Natural killer cell (primary cell): ENCODE results near the gene SYNDIG1. TPM values are rescaled to one million over a fixed set of nuclear protein-coding genes. Genes with fewer than 3 reads are reported as not detected.

Experiments
- ATAC-seq, 3 donors: fragments of 150-1000 bp in 2 of 3; fragments of 200-7000 bp in 1 of 3; cut with Tn5 transposase; 1 replicate in 1 of 3; 2 replicates in 2 of 3; pipeline ENCODE4 v1.10.0; 2021; ENCODE audit warnings: mild to moderate bottlenecking in 2 of 3, moderate library complexity in 2 of 3
- DNase-seq, 2 donors: peaks; one replicate each; pipeline versions ENCODE4 v3.0.0 to v3.0.0-alpha.2; 2013 to 2021; ENCODE audit warnings: mixed read lengths in 1 of 2
- H3K27ac ChIP-seq: one replicate; pipeline ENCODE4 v1.5.1; 2013; ENCODE audit warnings: mild to moderate bottlenecking, low read length
- H3K27me3 ChIP-seq: one replicate; pipeline ENCODE4 v1.6.1; 2013; ENCODE audit warnings: low read length; ENCODE audit not compliant: control insufficient read depth, insufficient read depth
- H3K36me3 ChIP-seq: one replicate; pipeline ENCODE4 v1.6.1; 2013; ENCODE audit warnings: low read length; ENCODE audit not compliant: control insufficient read depth, insufficient read depth
- H3K4me1 ChIP-seq: one replicate; pipeline ENCODE4 v1.6.1; 2013; ENCODE audit warnings: low read length; ENCODE audit not compliant: control insufficient read depth, insufficient read depth
- H3K4me3 ChIP-seq: one replicate; pipeline ENCODE4 v1.5.1; 2013; ENCODE audit warnings: low read length
- H3K9me3 ChIP-seq: one replicate; pipeline ENCODE4 v1.6.1; 2013; ENCODE audit warnings: low read length; ENCODE audit not compliant: control insufficient read depth, insufficient read depth
- H3K27ac Mint-ChIP-seq, 2 donors: one replicate each; pipeline ENCODE4 v1.8.0; 2022; ENCODE audit warnings: mild to moderate bottlenecking in 2 of 2, mixed read lengths in 2 of 2, moderate library complexity in 1 of 2
- H3K27me3 Mint-ChIP-seq, 2 donors: one replicate each; pipeline ENCODE4 v1.8.0; 2022; ENCODE audit warnings: low read depth in 2 of 2, mixed read lengths in 2 of 2
- H3K36me3 Mint-ChIP-seq: one replicate; pipeline ENCODE4 v1.8.0; 2022; ENCODE audit warnings: mixed read lengths
- H3K4me1 Mint-ChIP-seq, 2 donors: one replicate each; pipeline ENCODE4 v1.8.0; 2022; ENCODE audit warnings: mixed read lengths in 2 of 2
- H3K4me3 Mint-ChIP-seq: one replicate; pipeline ENCODE4 v1.8.0; 2022; ENCODE audit warnings: mild to moderate bottlenecking, moderate library complexity, mixed read lengths
- H3K9me3 Mint-ChIP-seq, 2 donors: one replicate each; pipeline ENCODE4 v1.8.0; 2022; ENCODE audit warnings: mixed read lengths in 2 of 2
- CTCF ChIP-seq: fragments of 200-600 bp; IDR thresholded peaks from one replicate; pipeline ENCODE4 v1.8.0; 2022; ENCODE audit warnings: antibody characterized with exemption
- WGBS: methylation state at CpG from one replicate; pipeline ENCODE4 v1.1.7; 2013; ENCODE audit warnings: missing lambda C conversion rate; ENCODE audit not compliant: insufficient coverage; 5-methylcytosine and 5-hydroxymethylcytosine counted together
- intact Hi-C: fragments of 100-400 bp; cut with micrococcal nuclease; formaldehyde crosslinking; loops from one replicate; pipeline ENCODE4 v1.14.2; 2022
- total RNA-seq, 4 donors: library from RNA; stranded (reverse); fragments of 120-200 nt in 1 of 4; gene quantifications; one replicate each; pipeline versions ENCODE4 v1.2.3 to v1.2.4, GENCODE V29; 2013 to 2022

Gene SYNDIG1
- total RNA-seq, 3 donors from 2014 or later (not counting 1 experiment from before 2014, with no cell fraction given): not detected

GRCh38 chr20:24651171-24651975 is 181.9 kb downstream of the SYNDIG1 start:
- TF ChIP-seq CTCF: no peak
- no peak overlapping the region for H3K4me3 ChIP-seq
- no peak for DNase-seq
- Mint-ChIP-seq H3K4me1 (no peaks in the 10 kb centered on the region), H3K9me3 (no peaks in the 10 kb centered on the region), H3K4me3 (no peak overlapping the region), H3K36me3 (no peaks in the 10 kb centered on the region), H3K27ac (no peak overlapping the region), H3K27me3 (peaks cover 0 to 14% of the 10 kb centered on the region in 2 donors)
- H3K4me1 ChIP-seq: no peaks in the 10 kb centered on the region
- no peaks in the 10 kb centered on the region for H3K27me3 ChIP-seq
- H3K27ac ChIP-seq: no peak overlapping the region
- no peak for ATAC-seq
- H3K36me3 ChIP-seq: no peaks in the 10 kb centered on the region
- intact Hi-C loops: no loop called here
- 55% methylated on average over 7 of the region's 7 CpGs for WGBS
- no peaks in the 10 kb centered on the region for H3K9me3 ChIP-seq

GRCh38 chr20:24651976-24652345 is 182.5 kb downstream of the SYNDIG1 start:
- Mint-ChIP-seq H3K36me3 (no peaks in the 10 kb centered on the region), H3K27ac (no peak overlapping the region), H3K9me3 (no peaks in the 10 kb centered on the region), H3K4me3 (no peak overlapping the region), H3K4me1 (no peaks in the 10 kb centered on the region), H3K27me3 (peaks cover 0 to 13% of the 10 kb centered on the region in 2 donors)
- no peak for DNase-seq
- no peak for ATAC-seq
- TF ChIP-seq CTCF: no peak
- H3K36me3 ChIP-seq: no peaks in the 10 kb centered on the region
- intact Hi-C loops: no loop called here
- 86% methylated on average over 4 of the region's 4 CpGs for WGBS
- H3K4me1 ChIP-seq: no peaks in the 10 kb centered on the region
- H3K4me3 ChIP-seq: no peak overlapping the region
- no peaks in the 10 kb centered on the region for H3K9me3 ChIP-seq
- no peak overlapping the region for H3K27ac ChIP-seq
- no peaks in the 10 kb centered on the region for H3K27me3 ChIP-seq

GRCh38 chr20:24653306-24653705 is 183.9 kb downstream of the SYNDIG1 start:
- Mint-ChIP-seq H3K9me3 (no peaks in the 10 kb centered on the region), H3K4me3 (no peak overlapping the region), H3K36me3 (no peaks in the 10 kb centered on the region), H3K27me3 (peaks cover 0 to 7% of the 10 kb centered on the region in 2 donors), H3K27ac (no peak overlapping the region), H3K4me1 (no peaks in the 10 kb centered on the region)
- Histone ChIP-seq H3K4me3 (no peak overlapping the region), H3K36me3 (no peaks in the 10 kb centered on the region), H3K9me3 (no peaks in the 10 kb centered on the region), H3K4me1 (no peaks in the 10 kb centered on the region), H3K27me3 (no peaks in the 10 kb centered on the region), H3K27ac (no peak overlapping the region)
- TF ChIP-seq CTCF: no peak
- ATAC-seq (no peak), DNase-seq (no peak)
- WGBS: 89% methylated on average over 5 of the region's 5 CpGs
- intact Hi-C loops: no loop called here

GRCh38 chr20:24654425-24654824 is 185.0 kb downstream of the SYNDIG1 start:
- Histone ChIP-seq H3K4me3 (no peak overlapping the region), H3K27ac (no peak overlapping the region), H3K36me3 (no peaks in the 10 kb centered on the region), H3K9me3 (no peaks in the 10 kb centered on the region), H3K27me3 (no peaks in the 10 kb centered on the region), H3K4me1 (no peaks in the 10 kb centered on the region)
- Mint-ChIP-seq H3K9me3 (no peaks in the 10 kb centered on the region), H3K4me1 (no peaks in the 10 kb centered on the region), H3K27ac (no peak overlapping the region), H3K36me3 (no peaks in the 10 kb centered on the region), H3K4me3 (no peak overlapping the region), H3K27me3 (peaks cover 0 to 7% of the 10 kb centered on the region in 2 donors)
- intact Hi-C loops: no loop called here
- DNase-seq: no peak
- no peak for ATAC-seq
- WGBS: 54% methylated on average over 1 of the region's 1 CpG
- no peak for TF ChIP-seq CTCF
